Bronchus fibroblast of lung (primary cell): ENCODE results near the gene FNDC10. TPM values are rescaled to one million over a fixed set of nuclear protein-coding genes. Genes with fewer than 3 reads are reported as not detected.

ENCODE experiments used
- total RNA-seq: library from RNA; depleted of rRNA; stranded (reverse); fragments of >200 nt; gene quantifications from 2 replicates; pipeline ENCODE4 v1.2.3, GENCODE V29; 2015

The FNDC10 gene
- 3.1 and 3.4 TPM in 2 replicates for total RNA-seq

DNA sequence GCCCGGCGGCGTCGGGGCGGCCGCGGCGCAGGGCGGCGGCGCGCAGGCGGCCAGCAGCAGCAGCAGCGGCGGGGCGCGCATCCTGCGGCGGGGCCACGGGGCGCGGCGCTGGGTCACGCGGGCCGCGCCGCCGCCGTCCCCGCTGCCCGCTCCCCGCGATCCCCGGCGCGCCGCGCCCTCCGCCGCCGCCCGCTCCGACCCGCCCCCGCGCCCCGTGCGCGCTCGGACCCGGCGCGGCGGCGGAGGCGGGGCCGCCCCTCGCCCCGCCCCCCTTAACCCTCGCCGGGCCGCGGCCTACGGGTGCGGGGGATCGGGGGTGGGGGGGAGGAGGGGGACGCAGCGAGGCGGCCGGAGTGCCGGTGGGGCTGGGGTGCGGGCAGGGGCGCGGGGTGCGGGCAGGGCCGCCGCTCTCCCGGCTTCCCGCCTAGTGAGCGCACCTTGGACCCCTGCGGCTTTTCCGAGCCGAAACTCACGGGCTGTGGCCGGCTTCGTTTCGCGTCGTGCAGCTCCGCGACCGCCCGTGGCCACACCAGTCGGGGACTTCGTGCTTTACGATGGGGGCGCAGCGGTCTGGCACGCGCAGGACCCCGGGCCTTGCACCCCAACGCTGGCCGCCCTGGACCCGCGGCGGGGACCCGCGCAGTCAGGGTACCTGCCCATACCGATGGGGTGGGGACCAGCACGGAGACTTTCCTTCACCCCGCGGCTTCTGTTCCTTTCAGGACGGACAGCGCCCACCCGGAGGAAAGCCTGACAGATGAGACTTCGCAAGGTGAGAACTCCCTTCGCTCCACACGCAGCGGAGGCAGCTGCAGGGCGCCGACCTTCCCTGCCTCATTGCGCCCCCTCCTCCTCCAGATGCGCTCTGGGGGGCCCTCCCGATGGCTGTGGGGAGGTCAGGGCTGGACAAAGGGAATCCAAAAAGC lies at the start of gene FNDC10:
TSS of gene FNDC10 (minus strand) at position 201 of the 926 bp plus-strand sequence. CDS start at position 81, 120 bp downstream.

DNA sequence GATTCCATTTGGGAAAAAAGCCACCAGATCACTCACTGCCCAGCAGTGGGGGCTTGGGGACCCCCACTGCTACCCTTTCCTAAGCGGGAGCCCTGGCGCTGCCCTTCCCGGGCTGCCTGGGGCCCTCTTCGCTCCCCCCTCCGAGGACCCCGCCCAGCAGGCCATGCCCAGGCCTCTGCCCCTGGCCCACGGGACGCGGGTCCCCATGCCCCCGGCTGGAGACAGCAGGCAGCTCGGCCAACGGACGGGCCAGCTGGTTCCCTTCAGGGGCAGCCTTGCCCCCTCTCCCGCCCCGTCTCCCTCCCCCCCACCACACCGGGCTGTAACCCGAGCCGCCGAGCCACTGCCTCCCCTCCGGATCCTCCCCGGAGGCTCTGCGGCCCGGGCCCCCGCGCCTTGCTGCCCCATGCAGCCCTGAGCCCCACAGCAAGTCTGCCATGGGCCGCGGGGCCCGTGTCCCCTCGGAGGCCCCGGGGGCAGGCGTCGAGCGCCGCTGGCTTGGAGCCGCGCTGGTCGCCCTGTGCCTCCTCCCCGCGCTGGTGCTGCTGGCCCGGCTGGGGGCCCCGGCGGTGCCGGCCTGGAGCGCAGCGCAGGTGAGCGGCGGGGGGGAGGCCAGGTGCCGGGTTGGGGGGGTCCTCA lies 32.0 kb upstream of the FNDC10 start, which contains the start of gene MMP23B:
TSS of gene MMP23B (plus strand) at position 392 of the 639 bp plus-strand sequence. CDS start at position 438, 46 bp downstream.

DNA sequence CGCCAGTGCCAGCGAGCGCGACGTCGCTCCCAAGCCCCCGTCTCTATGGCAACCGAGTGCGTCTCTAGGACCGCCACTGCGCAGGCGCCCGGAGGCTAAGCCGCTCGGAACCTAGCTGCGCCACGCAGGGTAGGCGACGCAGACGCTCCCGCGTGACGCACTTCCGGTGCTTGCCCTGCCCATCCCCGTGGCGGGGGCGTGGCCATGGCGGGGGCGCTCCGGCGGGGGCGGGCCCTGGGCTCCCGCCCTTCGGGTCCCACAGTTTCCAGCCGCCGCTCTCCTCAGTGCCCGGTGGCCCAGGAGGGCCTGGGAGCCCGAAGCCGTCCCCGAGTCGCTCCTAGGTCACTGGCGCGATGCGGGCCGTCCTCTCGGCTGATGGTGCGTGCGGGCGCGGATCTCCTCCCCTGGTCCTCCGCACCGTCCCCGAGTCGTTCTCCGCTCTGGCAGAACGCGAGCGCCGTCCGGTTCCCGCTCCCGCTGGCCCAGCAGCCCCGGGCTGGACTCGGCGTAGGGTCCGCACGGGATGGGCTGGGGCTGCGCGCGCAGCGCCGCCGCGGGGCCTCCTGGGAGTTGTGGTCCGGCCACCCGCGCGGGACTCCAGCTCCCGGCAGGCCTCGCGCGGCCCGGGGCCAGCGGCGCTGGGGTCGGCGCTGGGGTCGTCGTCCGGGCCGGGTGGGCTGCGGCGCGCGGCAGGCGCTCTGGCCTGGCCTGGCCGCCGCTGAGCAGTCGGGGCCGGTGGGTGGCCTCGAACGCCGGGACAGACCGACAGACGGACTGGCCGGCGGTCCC lies 15.5 kb upstream of the FNDC10 start, which contains the start of gene MIB2:
TSS of gene MIB2 (plus strand) at position 245 of the 789 bp plus-strand sequence. CDS start 7,953 bp downstream, outside the sequence.

DNA sequence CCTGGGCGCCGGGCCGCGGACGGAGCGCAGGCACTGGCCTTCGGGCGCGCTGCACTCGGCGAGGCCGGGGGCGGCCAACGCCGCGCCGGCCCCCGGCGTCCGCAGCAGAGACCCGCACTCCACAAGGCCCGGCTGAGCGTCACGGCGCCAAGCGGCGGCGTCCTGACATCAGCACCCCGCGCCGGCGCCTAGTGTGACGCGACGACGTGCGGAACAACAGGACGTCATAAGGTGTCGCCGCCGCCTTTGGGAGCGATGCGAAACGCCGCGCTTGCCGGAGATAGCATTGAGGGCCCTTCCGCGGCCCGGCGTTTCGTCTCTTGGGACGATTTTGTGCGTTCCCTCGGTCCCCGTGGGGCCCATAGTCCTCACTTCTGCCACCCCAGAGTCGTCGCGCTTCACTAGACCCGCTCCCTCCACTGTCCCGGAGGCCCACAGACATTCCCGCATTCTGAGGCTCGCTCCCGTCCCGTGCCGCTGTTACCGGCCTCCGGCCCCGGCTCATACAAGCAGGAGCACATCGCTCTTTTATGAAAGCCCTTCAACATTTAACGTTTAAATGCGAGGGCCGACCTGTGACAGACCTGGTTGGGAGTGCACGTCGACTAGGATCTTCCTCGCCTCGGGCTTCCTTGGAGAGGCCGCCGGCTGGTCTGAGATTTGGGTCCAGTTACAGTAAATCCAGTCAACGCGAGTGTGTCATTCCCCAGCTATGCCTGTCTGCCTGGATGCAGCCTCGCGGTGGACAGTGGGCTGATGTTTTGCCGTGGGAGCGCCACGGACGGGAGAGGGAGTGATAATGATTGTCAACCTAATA lies 25.0 kb downstream of the FNDC10 start, which contains the start of gene SSU72:
TSS of gene SSU72 (minus strand) at position 143 of the 817 bp plus-strand sequence. CDS start 306 bp downstream, outside the sequence.

Other genes starting within 250 kb of the FNDC10 start
- 382 and 409 TPM in 2 replicates for gene MXRA8, start 241.6 kb downstream of the FNDC10 start, total RNA-seq
- gene AURKAIP1, start 224.9 kb downstream of the FNDC10 start, total RNA-seq = 193 and 196 TPM in 2 replicates
- gene CCNL2, start 200.8 kb downstream of the FNDC10 start, total RNA-seq = 53.2 and 54.5 TPM in 2 replicates
- 153 and 190 TPM in 2 replicates for gene MRPL20, start 192.8 kb downstream of the FNDC10 start, total RNA-seq
- 0.45 and 0.50 TPM in 2 replicates for gene ANKRD65, start 178.9 kb downstream of the FNDC10 start, total RNA-seq
- 7.1 and 7.9 TPM in 2 replicates for gene VWA1, start 164.4 kb downstream of the FNDC10 start, total RNA-seq
- gene ATAD3C, start 150.4 kb downstream of the FNDC10 start, total RNA-seq = under 0.01 TPM in 1 of 2 replicates, not detected in the other
- gene ATAD3B, start 128.4 kb downstream of the FNDC10 start, total RNA-seq = 25.1 and 26.3 TPM in 2 replicates
- 65.6 and 66.2 TPM in 2 replicates for gene ATAD3A, start 88.0 kb downstream of the FNDC10 start, total RNA-seq
- gene TMEM240, start 59.5 kb downstream of the FNDC10 start, total RNA-seq = 3.0 and 4.0 TPM in 2 replicates
- gene SSU72, start 25.3 kb downstream of the FNDC10 start, total RNA-seq = 115 and 136 TPM in 2 replicates
- 21.7 and 23.6 TPM in 2 replicates for gene MIB2, start 15.4 kb upstream of the FNDC10 start, total RNA-seq
- gene MMP23B, start 32.0 kb upstream of the FNDC10 start, total RNA-seq = 10.3 and 10.4 TPM in 2 replicates
- 14.3 and 16.5 TPM in 2 replicates for gene CDK11B, start 58.9 kb upstream of the FNDC10 start, total RNA-seq
- gene SLC35E2B, start 92.7 kb upstream of the FNDC10 start, total RNA-seq = 30.5 and 30.6 TPM in 2 replicates
- gene CDK11A, start 124.2 kb upstream of the FNDC10 start, total RNA-seq = 7.4 and 15.1 TPM in 2 replicates
- 39.4 and 43.7 TPM in 2 replicates for gene NADK, start 178.3 kb upstream of the FNDC10 start, total RNA-seq